Activated CD4-positive, alpha-beta memory T cell treated with anti-CD3 and anti-CD28 coated beads for 36 hours (primary cell): ENCODE measurements around the gene MUC6. TPM values are rescaled to one million over a fixed set of nuclear protein-coding genes. Genes with fewer than 3 reads are reported as not detected.

Experiments used
- CTCF ChIA-PET: fragments of 350-600 bp; sonication (Branson Sonifier 250); formaldehyde crosslinking; loops from one replicate; lab custom pipeline; 2021; ENCODE audit warnings: antibody characterized with exemption, inconsistent platforms; lab: Charles Lee
- POLR2A ChIA-PET: fragments of 350-600 bp; sonication (Branson Sonifier 250); formaldehyde crosslinking; loops from one replicate; lab custom pipeline; 2021; ENCODE audit warnings: antibody characterized with exemption; lab: Charles Lee
- DNase-seq: peaks from one replicate; pipeline ENCODE4 v3.0.0-alpha.2; 2020
- H3K27ac Mint-ChIP-seq: one replicate; pipeline ENCODE4 v1.8.0; 2021; ENCODE audit warnings: mixed read lengths
- H3K27me3 Mint-ChIP-seq: one replicate; pipeline ENCODE4 v1.8.0; 2021; ENCODE audit warnings: mixed read lengths
- H3K36me3 Mint-ChIP-seq: one replicate; pipeline ENCODE4 v1.8.0; 2021; ENCODE audit warnings: mixed read lengths
- H3K4me1 Mint-ChIP-seq: one replicate; pipeline ENCODE4 v1.8.0; 2021; ENCODE audit warnings: low read depth, mixed read lengths
- H3K4me3 Mint-ChIP-seq: one replicate; pipeline ENCODE4 v1.8.0; 2021; ENCODE audit warnings: mild to moderate bottlenecking, mixed read lengths
- H3K9me3 Mint-ChIP-seq: one replicate; pipeline ENCODE4 v1.8.0; 2021; ENCODE audit warnings: mixed read lengths
- intact Hi-C: fragments of 100-400 bp; cut with micrococcal nuclease; formaldehyde crosslinking; loops from one replicate; pipeline ENCODE4 v1.15.1; 2023
- total RNA-seq, 2 experiments: library from RNA; stranded (reverse); gene quantifications; one replicate each; pipeline ENCODE4 v1.2.3, GENCODE V29; 2021

Gene MUC6
- total RNA-seq, 2 experiments from 2014 or later = not detected

DNA sequence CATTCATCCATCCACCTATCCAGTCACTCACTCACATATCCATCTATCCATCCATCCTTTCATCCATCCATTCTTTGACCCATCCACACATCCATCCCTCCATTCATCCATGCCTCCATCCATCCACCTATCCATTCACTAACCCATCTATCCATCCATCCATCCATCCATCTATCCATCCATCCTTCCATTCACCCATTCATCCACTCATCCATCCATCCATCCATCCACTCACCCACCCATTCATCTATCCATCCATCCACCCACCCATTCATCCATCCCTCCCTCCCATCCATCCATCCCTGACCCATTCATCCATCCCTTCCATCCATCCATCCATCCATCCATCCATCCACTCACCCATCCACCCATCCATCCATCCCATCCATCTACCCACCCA, 33.2 kb upstream of the MUC6 start:
- intact Hi-C loops = no loop called here
- Mint-ChIP-seq H3K4me3 (no peak overlapping the region), H3K36me3 (no peaks in the 10 kb centered on the region), H3K27ac (no peak overlapping the region), H3K4me1 (no peaks in the 10 kb centered on the region), H3K9me3 (no peaks in the 10 kb centered on the region), H3K27me3 (peaks cover 7% of the 10 kb centered on the region)
- ChIA-PET POLR2A (no interaction called here), CTCF (no interaction called here)
- no peak for DNase-seq

GRCh38 chr11:1067812-1068496, 31.4 kb upstream of the MUC6 start:
- H3K9me3 Mint-ChIP-seq = no peaks in the 10 kb centered on the region
- intact Hi-C loops = no loop called here

DNA sequence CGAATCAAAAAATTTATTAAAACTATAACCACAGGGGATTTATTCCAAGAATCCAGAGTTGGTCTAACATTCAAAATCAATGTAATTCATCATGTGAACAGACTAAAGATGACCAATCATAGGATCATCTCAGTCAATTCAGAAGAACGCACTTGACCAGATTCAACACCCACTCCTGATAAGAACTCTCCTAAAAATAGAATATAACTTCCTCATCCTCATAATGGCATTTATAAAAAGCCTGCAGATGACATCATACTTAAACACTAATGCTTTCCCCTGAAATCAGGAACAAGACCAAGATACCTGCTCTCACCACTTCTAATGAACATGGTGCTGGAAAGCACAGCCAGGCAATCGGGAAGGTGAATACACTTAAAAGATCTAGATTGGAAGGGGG, 27.6 kb upstream of the MUC6 start:
- ChIA-PET CTCF (no interaction called here), POLR2A (no interaction called here)
- intact Hi-C loops = no loop called here
- Mint-ChIP-seq H3K27ac (no peak overlapping the region), H3K9me3 (peaks cover 5% of the 10 kb centered on the region), H3K4me1 (peaks cover 8% of the 10 kb centered on the region), H3K4me3 (no peak overlapping the region), H3K27me3 (peaks cover 10% of the 10 kb centered on the region), H3K36me3 (no peaks in the 10 kb centered on the region)
- DNase-seq = no peak

More at GRCh38 chr11:1067812-1068496, 31.4 kb upstream of the MUC6 start:
- Mint-ChIP-seq H3K4me1 (peaks cover 4% of the 10 kb centered on the region), H3K27me3 (peaks cover 7% of the 10 kb centered on the region), H3K36me3 (no peaks in the 10 kb centered on the region), H3K27ac (no peak overlapping the region), H3K4me3 (no peak overlapping the region)
- ChIA-PET CTCF (no interaction called here), POLR2A (no interaction called here)
- DNase-seq = no peak

DNA sequence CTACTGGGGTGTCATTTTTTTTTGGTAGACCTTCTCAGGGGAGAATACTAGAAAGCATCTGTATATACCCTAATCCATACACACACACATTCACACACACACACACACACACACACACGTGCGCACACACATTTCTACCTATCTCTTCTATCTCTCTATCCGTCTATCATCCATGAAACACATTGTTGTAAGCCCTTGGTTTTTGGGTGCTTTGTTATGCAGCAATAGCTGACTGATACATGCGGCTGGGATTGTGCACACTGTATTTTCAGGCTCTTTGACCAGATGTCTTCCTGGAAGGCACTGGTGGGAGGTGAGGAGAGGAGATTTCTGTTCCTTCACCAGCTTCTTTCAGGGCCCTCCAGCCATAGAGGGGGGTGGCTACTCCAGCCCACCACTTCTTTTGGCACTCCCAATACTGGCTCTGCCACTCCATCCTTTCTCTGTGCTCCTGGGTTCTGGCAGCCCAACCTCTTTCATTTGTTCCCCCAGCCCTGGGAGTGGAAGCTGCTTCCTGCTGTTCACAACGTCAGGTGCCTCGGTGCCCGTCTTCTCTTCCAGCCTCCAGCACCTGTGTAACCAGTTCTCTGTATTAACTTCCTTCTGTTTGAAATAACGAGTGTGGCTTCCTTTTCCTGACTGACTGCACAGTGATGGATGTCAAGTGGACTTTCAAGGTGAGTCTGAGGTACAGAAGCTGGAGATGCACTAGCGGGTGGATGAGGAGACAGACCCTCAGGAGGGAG, 25.7 kb upstream of the MUC6 start:
- H3K27ac Mint-ChIP-seq = no peak overlapping the region
- DNase-seq = peak; percentile 1
- ChIA-PET CTCF (interaction anchor here (1.0 to 1.1 kb wide), 2 partner anchors 11 kb away, joined by 3 read pairs; no protein-coding TSS in a partner anchor), POLR2A (no interaction called here)
- peaks cover 5% of the 10 kb centered on the region for H3K9me3 Mint-ChIP-seq
- H3K4me3 Mint-ChIP-seq = no peak overlapping the region
- peaks cover 8% of the 10 kb centered on the region for H3K4me1 Mint-ChIP-seq
- no peaks in the 10 kb centered on the region for H3K36me3 Mint-ChIP-seq
- H3K27me3 Mint-ChIP-seq = peaks cover 16% of the 10 kb centered on the region
- intact Hi-C loops = no loop called here

DNA sequence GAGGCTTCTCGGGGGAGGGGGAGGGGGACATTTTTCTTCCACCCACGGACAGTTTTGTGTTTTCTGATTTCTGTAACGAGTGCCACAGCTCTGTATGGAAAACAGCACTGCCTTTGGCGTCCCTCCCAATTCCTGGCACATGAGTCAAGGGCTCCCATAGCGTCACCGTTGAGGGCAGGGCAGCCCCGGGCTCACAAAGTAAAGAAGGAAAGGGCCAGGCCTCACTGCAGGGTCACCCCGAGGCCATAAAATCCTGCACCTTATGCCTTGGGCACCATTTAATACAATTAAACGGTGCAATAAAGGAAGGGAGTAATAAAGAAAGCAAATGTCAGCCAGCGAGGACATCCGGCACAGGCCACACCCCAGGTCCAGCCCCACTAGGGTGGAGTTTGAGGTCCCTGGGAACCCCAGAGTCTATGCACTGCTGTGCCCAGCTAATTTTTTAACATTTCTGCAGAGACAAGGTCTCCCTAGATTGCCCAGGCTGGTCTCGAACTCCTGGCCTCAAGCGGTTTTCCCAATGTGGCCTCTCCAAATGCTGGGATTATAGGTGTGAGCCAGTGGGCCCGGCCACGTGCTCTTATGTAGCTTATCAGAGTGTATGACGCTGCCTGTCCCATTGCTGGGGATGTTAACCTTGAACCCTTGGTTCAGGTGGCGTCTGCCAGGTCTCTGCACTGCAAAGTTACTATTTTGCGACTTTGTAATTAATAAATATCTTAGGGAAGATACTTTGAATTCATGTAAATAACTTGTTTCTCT, 24.5 kb upstream of the MUC6 start:
- Mint-ChIP-seq H3K9me3 (peaks cover 5% of the 10 kb centered on the region), H3K4me3 (no peak overlapping the region), H3K27me3 (peaks cover 15% of the 10 kb centered on the region), H3K4me1 (peaks cover 8% of the 10 kb centered on the region), H3K27ac (no peak overlapping the region), H3K36me3 (no peaks in the 10 kb centered on the region)
- ChIA-PET CTCF (interaction anchor here (0.9 to 1.0 kb wide), 3 partner anchors 10 to 15 kb away, joined by 3 to 4 read pairs (median 4); no protein-coding TSS in a partner anchor), POLR2A (no interaction called here)
- DNase-seq = peak; percentile 1
- intact Hi-C loops = no loop called here

- Mint-ChIP-seq H3K9me3 (peaks cover 5% of the 10 kb centered on the region), H3K4me1 (peaks cover 8% of the 10 kb centered on the region), H3K4me3 (no peak overlapping the region), H3K27ac (no peak overlapping the region), H3K36me3 (no peaks in the 10 kb centered on the region), H3K27me3 (peaks cover 14% of the 10 kb centered on the region)
- CTCF ChIA-PET = interaction anchor here (0.9 to 1.0 kb wide), 2 partner anchors 9 to 14 kb away, joined by 4 read pairs; no protein-coding TSS in a partner anchor
- intact Hi-C loops = no loop called here
- POLR2A ChIA-PET = no interaction called here
- DNase-seq = no peak
Measured at GRCh38 chr11:1060410-1060809, 23.9 kb upstream of the MUC6 start.

DNA sequence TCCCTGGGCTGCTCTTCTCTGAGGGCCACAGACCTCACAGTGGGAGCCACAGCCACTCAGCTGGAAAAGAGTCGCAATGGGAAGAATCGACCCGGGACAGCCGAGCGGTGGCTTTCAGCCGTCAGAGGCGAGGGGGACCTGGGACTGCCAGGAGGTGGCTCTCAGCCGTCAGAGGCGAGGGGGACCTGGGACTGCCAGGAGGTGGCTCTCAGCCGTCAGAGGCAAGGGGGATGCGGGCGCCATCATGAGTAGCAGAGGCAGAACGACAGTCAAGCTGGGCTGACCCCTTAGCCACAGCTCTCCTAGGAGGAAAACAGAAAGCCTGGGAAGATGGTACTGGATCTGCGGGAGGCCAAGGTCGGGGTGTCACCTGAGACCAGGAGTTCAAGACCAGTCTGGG, 23.2 kb upstream of the MUC6 start:
- peak; percentile 4 for DNase-seq
- Mint-ChIP-seq H3K27ac (no peak overlapping the region), H3K9me3 (peaks cover 5% of the 10 kb centered on the region), H3K4me1 (peaks cover 8% of the 10 kb centered on the region), H3K27me3 (peaks cover 14% of the 10 kb centered on the region), H3K36me3 (no peaks in the 10 kb centered on the region), H3K4me3 (no peak overlapping the region)
- POLR2A ChIA-PET = no interaction called here
- CTCF ChIA-PET = interaction anchor here (0.9 kb wide), 1 partner anchor 8 kb away, joined by 4 read pairs; no protein-coding TSS in a partner anchor
- intact Hi-C loops = no loop called here

DNA sequence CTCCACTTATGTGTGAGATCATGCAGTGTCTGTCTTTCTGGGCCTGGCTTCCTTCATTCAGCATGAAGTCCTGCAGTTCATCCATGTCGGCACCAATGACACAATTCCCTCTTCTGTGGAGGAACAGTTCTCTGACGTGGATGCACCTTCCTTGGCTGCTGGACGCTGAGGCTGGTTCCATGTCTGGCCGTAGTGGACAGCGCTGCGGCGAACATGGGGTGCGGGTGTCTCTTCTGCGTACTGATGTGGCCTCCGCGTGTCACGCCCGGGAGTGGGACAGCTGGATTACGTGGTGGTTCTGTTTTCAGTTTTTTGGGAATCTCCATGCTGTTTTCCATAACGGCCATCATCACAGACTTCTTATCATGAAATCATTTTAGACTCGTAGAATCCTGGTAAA, 21.3 kb upstream of the MUC6 start:
- CTCF ChIA-PET = no interaction called here

DNA sequence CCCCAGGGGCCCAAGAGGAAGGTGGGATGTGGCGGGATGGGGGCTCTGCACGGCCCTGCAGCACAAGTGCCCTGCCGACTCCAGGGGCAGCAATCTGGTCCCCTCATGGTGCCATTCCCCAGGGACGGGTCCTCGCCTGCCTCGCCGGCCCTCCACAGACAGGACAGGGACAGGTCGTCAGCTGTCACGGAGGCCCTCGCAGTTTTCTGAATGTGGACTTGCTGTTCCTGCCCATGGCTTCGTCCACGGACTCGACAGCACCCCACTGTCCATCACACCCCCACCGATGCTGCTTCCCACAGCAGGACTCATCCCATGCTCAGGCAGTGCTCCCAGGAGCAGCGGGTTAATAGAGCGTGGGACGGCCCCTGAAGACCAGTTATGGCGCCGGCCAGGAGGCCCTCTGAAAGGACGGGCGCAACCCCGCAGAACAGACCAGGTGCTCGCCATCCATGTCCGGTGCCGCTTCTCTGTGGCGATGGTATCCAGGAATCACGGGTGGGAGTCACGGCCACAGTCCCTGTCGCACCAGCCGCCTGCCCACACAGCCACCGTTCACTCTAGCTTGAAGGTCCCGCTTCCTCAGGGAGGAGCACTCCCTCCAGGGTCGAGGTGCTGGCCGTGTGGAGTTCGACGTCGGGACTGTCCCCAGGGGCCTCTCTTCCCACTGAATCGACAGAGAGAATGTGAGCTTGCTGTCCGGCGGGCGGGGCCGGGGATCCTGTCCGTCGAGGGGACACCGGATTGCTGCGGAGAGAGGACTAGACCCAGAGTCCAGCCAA, 19.7 kb upstream of the MUC6 start:
- peaks cover 9% of the 10 kb centered on the region for H3K27me3 Mint-ChIP-seq
- peaks cover under 1% of the 10 kb centered on the region for H3K4me1 Mint-ChIP-seq
- H3K4me3 Mint-ChIP-seq = no peak overlapping the region
- no peaks in the 10 kb centered on the region for H3K9me3 Mint-ChIP-seq
- ChIA-PET CTCF (no interaction called here), POLR2A (no interaction called here)
- DNase-seq = peak; percentile 1
- intact Hi-C loops = no loop called here
- no peak overlapping the region for H3K27ac Mint-ChIP-seq
- no peaks in the 10 kb centered on the region for H3K36me3 Mint-ChIP-seq

More for the DNA sequence above, 21.3 kb upstream of the MUC6 start:
- peaks cover 5% of the 10 kb centered on the region for H3K9me3 Mint-ChIP-seq
- H3K4me3 Mint-ChIP-seq = peak overlapping the region; percentile 1
- intact Hi-C loops = no loop called here
- H3K27ac Mint-ChIP-seq = no peak overlapping the region
- peak; percentile 2 for DNase-seq
- POLR2A ChIA-PET = no interaction called here
- H3K27me3 Mint-ChIP-seq = peaks cover 14% of the 10 kb centered on the region
- no peaks in the 10 kb centered on the region for H3K36me3 Mint-ChIP-seq
- H3K4me1 Mint-ChIP-seq = peaks cover 2% of the 10 kb centered on the region

DNA sequence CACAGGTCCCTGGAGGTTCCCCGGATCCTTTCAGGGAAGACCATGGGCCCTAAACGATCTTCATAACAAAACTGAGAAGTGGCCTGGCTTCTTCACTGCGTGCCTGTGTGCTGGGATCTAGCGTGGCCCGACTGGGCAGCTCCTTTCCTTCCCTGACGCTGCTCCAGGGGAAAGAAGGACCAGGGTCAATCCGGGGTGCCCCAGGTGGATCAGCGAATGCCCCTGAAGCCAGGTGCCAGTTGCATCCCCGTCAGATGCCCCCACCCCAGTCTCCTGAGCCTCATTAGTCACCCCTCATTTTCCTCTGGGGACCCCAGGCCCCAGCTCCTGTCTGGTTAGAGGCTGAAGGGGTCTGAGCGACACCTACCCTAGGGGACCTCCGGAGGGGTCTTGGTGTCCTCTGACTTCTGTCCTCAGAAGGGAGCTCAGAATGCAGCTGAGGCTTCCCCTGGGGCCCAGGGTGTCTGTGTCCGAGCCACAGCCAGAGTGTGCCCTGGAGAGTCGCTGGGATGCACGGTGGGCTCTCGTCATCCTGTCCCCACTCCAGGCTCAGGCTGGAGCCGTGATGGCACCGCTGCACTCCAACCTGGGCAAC, 18.7 kb upstream of the MUC6 start:
- H3K36me3 Mint-ChIP-seq = no peaks in the 10 kb centered on the region
- intact Hi-C loops = no loop called here
- ChIA-PET POLR2A (no interaction called here), CTCF (no interaction called here)
- no peak for DNase-seq
- H3K4me3 Mint-ChIP-seq = no peak overlapping the region
- H3K27ac Mint-ChIP-seq = no peak overlapping the region
- H3K9me3 Mint-ChIP-seq = no peaks in the 10 kb centered on the region
- H3K4me1 Mint-ChIP-seq = peaks cover 4% of the 10 kb centered on the region
- H3K27me3 Mint-ChIP-seq = peaks cover 13% of the 10 kb centered on the region
